Hindlimb muscle (tissue), 1 donor: ENCODE results near the gene TCF4. TPM values are rescaled to one million over a fixed set of nuclear protein-coding genes. Genes with fewer than 3 reads are reported as not detected.

Experiments used
- DNase-seq: peaks from one replicate; pipeline ENCODE4 v3.0.0-alpha.2; 2013
- polyA plus RNA-seq: library from polyadenylated mRNA; unstranded; fragments of 120-200 nt; gene quantifications from one replicate; pipeline ENCODE4 v1.2.1, GENCODE V29; 2013; ENCODE audit not compliant: insufficient read length

Gene TCF4
- polyA plus RNA-seq, 1 donor = 105 TPM

- DNase-seq = no peak
Measured at GRCh38 chr18:55433140-55433539, 154.9 kb downstream of the TCF4 start.

- DNase-seq = no peak
Measured at GRCh38 chr18:55432307-55433040, 155.5 kb downstream of the TCF4 start.

GRCh38 chr18:55430026-55430425, 158.0 kb downstream of the TCF4 start:
- DNase-seq = no peak

- no peak for DNase-seq
Measured at GRCh38 chr18:55427951-55428350, 160.0 kb downstream of the TCF4 start.

GRCh38 chr18:55425698-55426097, 162.3 kb downstream of the TCF4 start:
- DNase-seq = no peak

GRCh38 chr18:55422456-55423180, 165.4 kb downstream of the TCF4 start:
- peak; percentile 91 for DNase-seq

GRCh38 chr18:55421615-55422419, 166.2 kb downstream of the TCF4 start:
- no peak for DNase-seq

GRCh38 chr18:55421308-55421614, 166.7 kb downstream of the TCF4 start:
- no peak for DNase-seq

- no peak for DNase-seq
Measured at GRCh38 chr18:55420665-55421307, 167.2 kb downstream of the TCF4 start.

- no peak for DNase-seq
Measured at GRCh38 chr18:55419947-55420664, 167.9 kb downstream of the TCF4 start.

GRCh38 chr18:55419132-55419946, 168.7 kb downstream of the TCF4 start:
- DNase-seq = no peak

GRCh38 chr18:55418439-55418838, 169.6 kb downstream of the TCF4 start:
- no peak for DNase-seq

- DNase-seq = no peak
Measured at GRCh38 chr18:55416791-55417190, 171.2 kb downstream of the TCF4 start.

- peak; percentile 84 for DNase-seq
Measured at GRCh38 chr18:55415258-55415871, 172.6 kb downstream of the TCF4 start.

GRCh38 chr18:55414475-55414874, 173.5 kb downstream of the TCF4 start:
- no peak for DNase-seq

GRCh38 chr18:55413474-55413873, 174.5 kb downstream of the TCF4 start:
- no peak for DNase-seq

GRCh38 chr18:55407774-55408535, 180.0 kb downstream of the TCF4 start:
- DNase-seq = no peak

- DNase-seq = no peak
Measured at GRCh38 chr18:55407191-55407590, 180.8 kb downstream of the TCF4 start.

GRCh38 chr18:55406451-55406991, 181.5 kb downstream of the TCF4 start:
- no peak for DNase-seq

- DNase-seq = peak; percentile 91
Measured at GRCh38 chr18:55405893-55406406, 182.0 kb downstream of the TCF4 start.
